Smooth muscle cell (in vitro differentiated cells): ENCODE data around the gene CHSY3. TPM values are rescaled to one million over a fixed set of nuclear protein-coding genes. Genes with fewer than 3 reads are reported as not detected.
A peak's percentile ranks its signal among the peaks of the same experiment; 100 is the strongest.

Source experiments
- DNase-seq: peaks from one replicate; lab custom pipeline; 2025; ENCODE audit not compliant: unreplicated experiment; lab: John Stamatoyannopoulos, UW
- H2AFZ ChIP-seq: fragments of 200-600 bp; sonication (generic); 2 replicates; pipeline ENCODE4 v1.6.0; 2016; ENCODE audit warnings: antibody characterized with exemption, low read depth, mild to moderate bottlenecking
- H3F3A ChIP-seq: fragments of 200-600 bp; sonication (generic); 2 replicates; pipeline ENCODE4 v1.6.0; 2017; ENCODE audit warnings: antibody characterized with exemption, low read depth
- H3K27ac ChIP-seq: fragments of 200-600 bp; sonication (generic); 2 replicates; pipeline ENCODE4 v1.5.1; 2016; ENCODE audit warnings: low read depth, mild to moderate bottlenecking
- H3K27me3 ChIP-seq: fragments of 200-600 bp; sonication (generic); 2 replicates; pipeline ENCODE4 v1.6.1; 2016; ENCODE audit warnings: low read depth, mild to moderate bottlenecking
- H3K36me3 ChIP-seq: fragments of 200-600 bp; sonication (generic); 2 replicates; pipeline ENCODE4 v1.5.1; 2016; ENCODE audit warnings: low read depth
- H3K4me1 ChIP-seq: fragments of 200-600 bp; sonication (generic); 2 replicates; pipeline ENCODE4 v1.5.1; 2016; ENCODE audit warnings: low read depth
- H3K4me2 ChIP-seq: fragments of 200-600 bp; sonication (generic); 2 replicates; pipeline ENCODE4 v1.6.0; 2016; ENCODE audit warnings: mild to moderate bottlenecking
- H3K4me3 ChIP-seq: fragments of 200-600 bp; sonication (generic); 2 replicates; pipeline ENCODE4 v1.5.1; 2016; ENCODE audit warnings: mild to moderate bottlenecking
- H3K79me2 ChIP-seq: fragments of 200-600 bp; sonication (generic); 2 replicates; pipeline ENCODE4 v1.6.0; 2016; ENCODE audit warnings: low read depth, mild to moderate bottlenecking
- H3K9ac ChIP-seq: fragments of 200-600 bp; sonication (generic); 2 replicates; pipeline ENCODE4 v1.6.0; 2016; ENCODE audit warnings: low read depth
- H3K9me3 ChIP-seq: fragments of 200-600 bp; sonication (generic); replicated peaks from 2 replicates; pipeline ENCODE4 v1.5.1; 2016; ENCODE audit warnings: low read depth
- H4K20me1 ChIP-seq: fragments of 200-600 bp; sonication (generic); 2 replicates; pipeline ENCODE4 v1.6.0; 2016; ENCODE audit warnings: low read depth
- CTCF ChIP-seq: fragments of 200-600 bp; sonication (generic); IDR thresholded peaks from 2 replicates; pipeline ENCODE4 v1.5.1; 2017; ENCODE audit warnings: borderline replicate concordance, mild to moderate bottlenecking, antibody characterized with exemption; ENCODE audit not compliant: insufficient read depth, poor library complexity, severe bottlenecking
- WGBS: methylation state at CpG from one replicate; pipeline ENCODE4 v1.1.7; 2016; ENCODE audit warnings: low lambda C conversion rate; 5-methylcytosine and 5-hydroxymethylcytosine counted together
- polyA plus RNA-seq: library from polyadenylated mRNA; unstranded; fragments of >200 nt; fragmentation: Nextera tagmentation; extraction: Ambion mirVana; gene quantifications from 2 replicates; pipeline ENCODE4 v1.2.1, GENCODE V29; 2016
- total RNA-seq: library from RNA; depleted of rRNA; stranded (reverse); fragments of >200 nt; gene quantifications from 2 replicates; pipeline ENCODE4 v1.2.3, GENCODE V29; 2014

Gene CHSY3
- total and polyA plus RNA-seq, 2 experiments from 2014 or later: 12.7 to 15.6 TPM

- DNase-seq: no peak
- no peaks in the 10 kb centered on the region for H3K27me3 ChIP-seq
- no peaks in the 10 kb centered on the region for H3K79me2 ChIP-seq
- no peak for TF ChIP-seq CTCF
- H3K9me3 ChIP-seq: no peaks in the 10 kb centered on the region
- H3K36me3 ChIP-seq: no peaks in the 10 kb centered on the region
- H3F3A ChIP-seq: no peaks in the 10 kb centered on the region
- H2AFZ ChIP-seq: no peak overlapping the region
- H3K9ac ChIP-seq: no peak overlapping the region
- H3K4me1 ChIP-seq: no peaks in the 10 kb centered on the region
- no peaks in the 10 kb centered on the region for H4K20me1 ChIP-seq
- 96% methylated on average over 1 of the region's 1 CpG for WGBS
- H3K27ac ChIP-seq: no peak overlapping the region
- H3K4me3 ChIP-seq: no peak overlapping the region
- no peak overlapping the region for H3K4me2 ChIP-seq
Measured at GRCh38 chr5:129884322-129884721, 19.9 kb upstream of the CHSY3 start.

- Histone ChIP-seq H3K27me3 (no peaks in the 10 kb centered on the region), H3K4me1 (no peaks in the 10 kb centered on the region), H3K36me3 (no peaks in the 10 kb centered on the region), H3K27ac (no peak overlapping the region), H3K4me2 (no peak overlapping the region), H4K20me1 (no peaks in the 10 kb centered on the region), H3K79me2 (no peaks in the 10 kb centered on the region), H3K9ac (no peak overlapping the region), H3F3A (peaks cover 5% of the 10 kb centered on the region), H2AFZ (no peak overlapping the region), H3K4me3 (no peak overlapping the region), H3K9me3 (no peaks in the 10 kb centered on the region)
- TF ChIP-seq CTCF: peak; percentile 56
- DNase-seq: no peak
Measured at GRCh38 chr5:129899454-129899853, 4.8 kb upstream of the CHSY3 start.

GRCh38 chr5:129902816-129903215 is 1.4 kb upstream of the CHSY3 start:
- Histone ChIP-seq H3K9ac (no peak overlapping the region), H3K27me3 (no peaks in the 10 kb centered on the region), H2AFZ (no peak overlapping the region), H3K9me3 (no peaks in the 10 kb centered on the region), H3K4me2 (no peak overlapping the region), H3K79me2 (peaks cover 12% of the 10 kb centered on the region), H3K4me3 (no peak overlapping the region), H3K27ac (no peak overlapping the region), H4K20me1 (peaks cover 6% of the 10 kb centered on the region), H3K4me1 (peaks cover 7% of the 10 kb centered on the region), H3K36me3 (no peaks in the 10 kb centered on the region), H3F3A (peaks cover 5% of the 10 kb centered on the region)
- no peak for DNase-seq
- no peak for TF ChIP-seq CTCF
- 87% methylated on average over 6 of the region's 6 CpGs for WGBS

- H3K4me1 ChIP-seq: peaks cover 7% of the 10 kb centered on the region
- H3K36me3 ChIP-seq: no peaks in the 10 kb centered on the region
- peak overlapping the region; percentile 98 for H3K4me2 ChIP-seq
- WGBS: 7% methylated on average over 28 of the region's 29 CpGs
- peaks cover 15% of the 10 kb centered on the region for H3K79me2 ChIP-seq
- H3K27ac ChIP-seq: peak overlapping the region; percentile 33
- peak overlapping the region; percentile 84 for H3K4me3 ChIP-seq
- no peaks in the 10 kb centered on the region for H3K27me3 ChIP-seq
- peaks cover 5% of the 10 kb centered on the region for H3F3A ChIP-seq
- peak overlapping the region; percentile 58 for H3K9ac ChIP-seq
- no peak for DNase-seq
- peak overlapping the region; percentile 95 for H2AFZ ChIP-seq
- peaks cover 13% of the 10 kb centered on the region for H4K20me1 ChIP-seq
- H3K9me3 ChIP-seq: no peaks in the 10 kb centered on the region
- TF ChIP-seq CTCF: no peak
Measured at GRCh38 chr5:129903466-129904101, 681 bp upstream of the CHSY3 start.
